K562 (cell line): Measurements from ENCODE around the gene IL20. TPM values are rescaled to one million over a fixed set of nuclear protein-coding genes. Genes with fewer than 3 reads are reported as not detected.
A peak's percentile ranks its signal among the peaks of the same experiment; 100 is the strongest.

Experiments used
- MCM3 ChIP-seq: fragments of 450-650 bp; IDR thresholded peaks from 2 replicates; pipeline ENCODE4 v1.6.1; 2016
- NR2F6 ChIP-seq: fragments of 450-650 bp; formaldehyde crosslinking; IDR thresholded peaks from 2 replicates; pipeline ENCODE4 v1.4.0; 2020; ENCODE audit warnings: mild to moderate bottlenecking
- SPI1 ChIP-seq: IDR thresholded peaks from 2 replicates; pipeline ENCODE4 v1.6.1; 2011; ENCODE audit warnings: low read depth, low read length, control low read depth, borderline replicate concordance
- SRSF1 ChIP-seq: fragments of 200-400 bp; formaldehyde crosslinking; IDR thresholded peaks from 2 replicates; pipeline ENCODE4 v1.6.1; 2017; ENCODE audit warnings: mild to moderate bottlenecking, low read depth, low read length, moderate library complexity
- ZBTB7A ChIP-seq: IDR thresholded peaks from 2 replicates; pipeline ENCODE4 v1.6.1; 2011; ENCODE audit warnings: low read depth, mild to moderate bottlenecking, low read length, moderate library complexity, borderline replicate concordance; ENCODE audit not compliant: control insufficient read depth
- ZNF121 ChIP-seq: sonication (generic); formaldehyde crosslinking; conservative IDR thresholded peaks from 2 replicates; pipeline ENCODE4 v1.8.0; 2022; ENCODE audit warnings: missing genetic modification reagents
- polyA plus RNA-seq, 8 experiments: library from polyadenylated mRNA; depleted of rRNA in 4 of 8; stranded (reverse) in 5 of 8; unstranded in 3 of 8; fragments of >200 nt; fragmentation: Nextera tagmentation in 2 of 8; fragmentation: Illumina TruSeq in 1 of 8; extraction: Ambion mirVana in 2 of 8; extraction: Trizol in 1 of 8; gene quantifications; 2 replicates each; pipeline versions ENCODE4 v1.2.1 to v1.2.3, GENCODE V29; 2011 to 2014; ENCODE audit warnings: inconsistent platforms in 1 of 8, missing spikeins in 1 of 8
- total RNA-seq, 7 experiments: library from RNA; depleted of rRNA in 6 of 7; stranded (reverse); fragments of >200 nt in 6 of 7; fragmentation: Illumina TruSeq in 2 of 7; extraction: Trizol in 2 of 7; gene quantifications; 2 replicates each; pipeline versions ENCODE4 v1.2.1 to v1.2.3, GENCODE V29; 2011 to 2021; ENCODE audit warnings: low replicate concordance in 1 of 7
- TF ChIP-seq, protein P1 (sequence below), 2 experiments: fragments of 450-650 bp; conservative IDR thresholded peaks; 2 replicates each; pipeline ENCODE4 v1.6.1; 2017; ENCODE audit warnings: mild to moderate bottlenecking in 2 of 2, moderate library complexity in 2 of 2

Gene IL20
- total and polyA plus RNA-seq, 9 of the 15 experiments (the other 6 are each of a cell fraction or from before 2014, with no cell fraction given), result not detected

DNA sequence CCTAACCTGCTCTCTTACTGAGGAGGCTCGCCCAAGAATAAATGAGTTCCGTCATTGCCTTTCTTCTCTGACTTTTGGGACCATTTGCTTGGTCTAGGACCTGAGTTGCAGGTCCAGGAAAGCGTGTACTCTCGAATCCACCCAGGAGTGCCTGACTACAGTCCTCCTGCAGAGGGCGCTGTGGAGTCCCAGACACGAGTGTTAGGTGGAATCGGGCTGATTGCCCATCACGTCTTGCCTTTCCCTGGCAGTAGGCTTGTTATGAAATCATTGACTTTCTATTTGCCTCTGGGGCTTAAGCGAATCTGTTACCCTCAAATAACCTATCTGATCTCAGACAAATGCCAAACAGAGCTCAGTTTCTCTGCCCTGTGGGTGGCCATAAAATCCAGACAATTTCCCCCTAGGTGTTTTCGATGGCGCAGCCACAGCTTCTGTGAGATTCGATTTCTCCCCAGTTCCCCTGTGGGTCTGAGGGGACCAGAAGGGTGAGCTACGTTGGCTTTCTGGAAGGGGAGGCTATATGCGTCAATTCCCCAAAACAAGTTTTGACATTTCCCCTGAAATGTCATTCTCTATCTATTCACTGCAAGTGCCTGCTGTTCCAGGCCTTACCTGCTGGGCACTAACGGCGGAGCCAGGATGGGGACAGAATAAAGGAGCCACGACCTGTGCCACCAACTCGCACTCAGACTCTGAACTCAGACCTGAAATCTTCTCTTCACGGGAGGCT is at the start of gene IL20 (continued):
- TF ChIP-seq, protein P1, sequence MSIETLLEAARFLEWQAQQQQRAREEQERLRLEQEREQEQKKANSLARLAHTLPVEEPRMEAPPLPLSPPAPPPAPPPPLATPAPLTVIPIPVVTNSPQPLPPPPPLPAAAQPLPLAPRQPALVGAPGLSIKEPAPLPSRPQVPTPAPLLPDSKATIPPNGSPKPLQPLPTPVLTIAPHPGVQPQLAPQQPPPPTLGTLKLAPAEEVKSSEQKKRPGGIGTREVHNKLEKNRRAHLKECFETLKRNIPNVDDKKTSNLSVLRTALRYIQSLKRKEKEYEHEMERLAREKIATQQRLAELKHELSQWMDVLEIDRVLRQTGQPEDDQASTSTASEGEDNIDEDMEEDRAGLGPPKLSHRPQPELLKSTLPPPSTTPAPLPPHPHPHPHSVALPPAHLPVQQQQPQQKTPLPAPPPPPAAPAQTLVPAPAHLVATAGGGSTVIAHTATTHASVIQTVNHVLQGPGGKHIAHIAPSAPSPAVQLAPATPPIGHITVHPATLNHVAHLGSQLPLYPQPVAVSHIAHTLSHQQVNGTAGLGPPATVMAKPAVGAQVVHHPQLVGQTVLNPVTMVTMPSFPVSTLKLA (conservative IDR thresholded peaks at IDR 0.05), result peak; percentile 28 to 42; a peak in 2 of 4 replicates
- no peak for TF ChIP-seq MCM3
- no peak for TF ChIP-seq NR2F6 (CRISPR knock-in tag)
- no peak for TF ChIP-seq SRSF1
- TF ChIP-seq ZNF121 (CRISPR knock-in tag), result no peak
- TF ChIP-seq ZBTB7A, result no peak
- no peak for TF ChIP-seq SPI1
